HEK293 (cell line): ENCODE measurements around the gene MYLK.
A peak's percentile ranks its signal among the peaks of the same experiment; 100 is the strongest.

Experiments
- CTCF ChIA-PET: fragments of 350-600 bp; formaldehyde crosslinking; extraction: SDS; loops from one replicate; lab custom pipeline; 2021; ENCODE audit warnings: antibody characterized with exemption; lab: Yijun Ruan, JAX
- POLR2A ChIA-PET: fragments of 300-600 bp; formaldehyde crosslinking; extraction: SDS; loops from one replicate; lab custom pipeline; 2020; ENCODE audit warnings: antibody characterized with exemption, inconsistent platforms; lab: Yijun Ruan, JAX
- H3K27ac ChIP-seq: fragments of 200-500 bp; sonication (Bioruptor generic); 2 replicates; pipeline ENCODE4 v1.5.1; 2014; ENCODE audit warnings: low read depth, low read length, control low read depth, inconsistent platforms; ENCODE audit errors: extremely low read depth
- H3K36me3 ChIP-seq, 2 experiments: fragments of 200-500 bp in 1 of 2; sonication (Bioruptor generic) in 1 of 2; 1 replicate in 1 of 2; 2 replicates in 1 of 2; pipeline ENCODE4 v1.5.1; 2014 to 2017; ENCODE audit warnings: inconsistent platforms in 2 of 2, low read length in 2 of 2; ENCODE audit not compliant: control insufficient read depth in 2 of 2, insufficient read depth in 1 of 2
- H3K4me1 ChIP-seq: fragments of 200-500 bp; sonication (Bioruptor generic); 2 replicates; pipeline ENCODE4 v1.5.1; 2014; ENCODE audit warnings: mild to moderate bottlenecking, low read length, inconsistent platforms; ENCODE audit not compliant: control insufficient read depth, insufficient read depth
- H3K4me3 ChIP-seq: 2 replicates; pipeline ENCODE4 v1.5.1; 2011; ENCODE audit warnings: low read depth, mild to moderate bottlenecking, control low read depth, low read length, moderate library complexity
- H3K9me3 ChIP-seq: fragments of 200-500 bp; sonication (Bioruptor generic); 2 replicates; pipeline ENCODE4 v1.5.1; 2014; ENCODE audit warnings: low read depth, low read length, inconsistent platforms; ENCODE audit not compliant: control insufficient read depth, insufficient read depth
- GLI2 ChIP-seq: fragments of 450-650 bp; formaldehyde crosslinking; IDR thresholded peaks from 2 replicates; pipeline ENCODE4; 2017; ENCODE audit warnings: missing biosample characterization, missing genetic modification characterization, low read depth, borderline replicate concordance
- GLIS2 ChIP-seq: fragments of 450-650 bp; formaldehyde crosslinking; IDR thresholded peaks from 2 replicates; pipeline ENCODE4 v1.5.1; 2016; ENCODE audit warnings: missing biosample characterization, missing genetic modification characterization
- PRDM10 ChIP-seq: fragments of 450-650 bp; formaldehyde crosslinking; IDR thresholded peaks from 2 replicates; pipeline ENCODE4 v1.5.1; 2016; ENCODE audit warnings: missing biosample characterization, missing genetic modification characterization
- ZFP41 ChIP-seq: fragments of 450-650 bp; formaldehyde crosslinking; IDR thresholded peaks from 2 replicates; pipeline ENCODE4 v1.5.1; 2016; ENCODE audit warnings: missing biosample characterization, missing genetic modification characterization, borderline replicate concordance
- ZIC2 ChIP-seq: fragments of 450-650 bp; formaldehyde crosslinking; IDR thresholded peaks from 2 replicates; pipeline ENCODE4 v1.5.1; 2016; ENCODE audit warnings: missing biosample characterization, missing genetic modification characterization
- ZNF138 ChIP-seq: fragments of 450-650 bp; formaldehyde crosslinking; IDR thresholded peaks from 2 replicates; pipeline ENCODE4 v1.5.1; 2016; ENCODE audit warnings: missing biosample characterization, missing genetic modification characterization, borderline replicate concordance
- ZNF148 ChIP-seq: fragments of 450-650 bp; formaldehyde crosslinking; IDR thresholded peaks from 2 replicates; pipeline ENCODE4 v1.5.0; 2017; ENCODE audit warnings: missing biosample characterization, missing genetic modification characterization, borderline replicate concordance
- ZNF341 ChIP-seq: fragments of 450-650 bp; formaldehyde crosslinking; IDR thresholded peaks from 2 replicates; pipeline ENCODE4; 2016; ENCODE audit warnings: low read depth, missing biosample characterization, missing genetic modification characterization
- ZNF362 ChIP-seq: fragments of 450-650 bp; formaldehyde crosslinking; IDR thresholded peaks from 2 replicates; pipeline ENCODE4 v1.5.1; 2016; ENCODE audit warnings: missing biosample characterization, missing genetic modification characterization
- ZNF433 ChIP-seq: fragments of 450-650 bp; formaldehyde crosslinking; IDR thresholded peaks from 2 replicates; pipeline ENCODE4 v1.5.1; 2016; ENCODE audit warnings: missing biosample characterization, missing genetic modification characterization, low read depth
- ZNF596 ChIP-seq: fragments of 450-650 bp; IDR thresholded peaks from 2 replicates; pipeline ENCODE4 v1.5.0; 2018; ENCODE audit warnings: missing biosample characterization, mild to moderate bottlenecking, missing genetic modification characterization, moderate library complexity

Gene MYLK

GRCh38 chr3:123635217-123635616 lies 248.9 kb downstream of the MYLK start:
- Histone ChIP-seq H3K4me1 (no peaks in the 10 kb centered on the region), H3K27ac (no peak overlapping the region), H3K9me3 (no peaks in the 10 kb centered on the region), H3K36me3 (peaks cover 0 to 12% of the 10 kb centered on the region in 2 experiments; a peak in 1 of 3 replicates), H3K4me3 (no peak overlapping the region)
- TF ChIP-seq GLI2 (no peak), ZIC2 (tag by site-specific recombination) (peak; percentile 58), PRDM10 (tag by site-specific recombination) (no peak), ZNF148 (tag by site-specific recombination) (no peak), ZNF433 (tag by site-specific recombination) (no peak), ZNF596 (tag by site-specific recombination) (no peak), ZNF362 (tag by site-specific recombination) (no peak), ZNF138 (tag by site-specific recombination) (no peak)
- POLR2A ChIA-PET, result no interaction called here
- CTCF ChIA-PET, result interaction anchor here (0.9 kb wide), 1 partner anchor 8 kb away, joined by 4 read pairs; no protein-coding TSS in a partner anchor

GRCh38 chr3:123634149-123635051 lies 249.7 kb downstream of the MYLK start:
- TF ChIP-seq ZFP41 (tag by site-specific recombination), result no peak
- TF ChIP-seq ZNF341, result peak; percentile 18; the same call in 1 of the 2 replicates
- TF ChIP-seq, all 188 proteins: peak for 1
- peaks cover 0 to 16% of the 10 kb centered on the region in 2 experiments; a peak in 1 of 3 replicates for H3K36me3 ChIP-seq
- CTCF ChIA-PET, result interaction anchor here (0.7 to 0.9 kb wide), 3 partner anchors 8 to 17 kb away, joined by 3 to 4 read pairs (median 3); no protein-coding TSS in a partner anchor
- no peak overlapping the region for H3K27ac ChIP-seq
- no peaks in the 10 kb centered on the region for H3K9me3 ChIP-seq
- POLR2A ChIA-PET, result no interaction called here
- no peaks in the 10 kb centered on the region for H3K4me1 ChIP-seq
- no peak overlapping the region for H3K4me3 ChIP-seq

GRCh38 chr3:123633530-123633929 lies 250.6 kb downstream of the MYLK start:
- POLR2A ChIA-PET, result interaction anchor here (0.9 kb wide), 1 partner anchor 24 kb away, joined by 3 read pairs; no protein-coding TSS in a partner anchor
- Histone ChIP-seq H3K27ac (no peak overlapping the region), H3K4me1 (no peaks in the 10 kb centered on the region), H3K4me3 (no peak overlapping the region), H3K36me3 (peaks cover 0 to 20% of the 10 kb centered on the region in 2 experiments; a peak in 1 of 3 replicates), H3K9me3 (no peaks in the 10 kb centered on the region)
- CTCF ChIA-PET, result interaction anchor here (0.7 kb wide), 2 partner anchors 16 to 18 kb away, joined by 3 read pairs; no protein-coding TSS in a partner anchor
- no peak for TF ChIP-seq GLIS2
